ENCODE data around the gene CCSER2.
"Not testable (repeated sequence)": the region's sequence is repeated elsewhere in the genome, so short reads cannot be mapped to it uniquely, and the experiment has no call there.

Gene CCSER2

DNA sequence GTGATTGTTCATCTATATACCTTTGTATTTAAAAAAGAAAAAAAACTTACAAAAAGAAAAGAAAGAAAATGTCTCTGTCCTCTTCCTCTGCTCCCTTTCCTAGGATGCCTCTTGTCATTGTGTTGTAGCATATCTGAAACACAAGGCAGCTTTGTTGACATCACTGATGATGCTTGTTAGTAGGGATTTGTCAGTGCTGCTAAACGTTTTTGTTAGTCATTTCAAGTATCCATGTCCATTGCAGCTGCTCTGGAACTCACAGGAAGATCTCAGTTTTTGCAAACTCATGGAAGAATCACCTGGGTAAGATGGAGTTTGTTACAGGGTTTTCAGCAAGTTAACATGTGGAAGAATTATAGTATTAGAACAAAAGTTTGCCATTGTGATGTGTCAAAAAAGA is 123.6 kb downstream of the CCSER2 start:
- DNase-seq (ENCODE audit: low read depth), result no peak

DNA sequence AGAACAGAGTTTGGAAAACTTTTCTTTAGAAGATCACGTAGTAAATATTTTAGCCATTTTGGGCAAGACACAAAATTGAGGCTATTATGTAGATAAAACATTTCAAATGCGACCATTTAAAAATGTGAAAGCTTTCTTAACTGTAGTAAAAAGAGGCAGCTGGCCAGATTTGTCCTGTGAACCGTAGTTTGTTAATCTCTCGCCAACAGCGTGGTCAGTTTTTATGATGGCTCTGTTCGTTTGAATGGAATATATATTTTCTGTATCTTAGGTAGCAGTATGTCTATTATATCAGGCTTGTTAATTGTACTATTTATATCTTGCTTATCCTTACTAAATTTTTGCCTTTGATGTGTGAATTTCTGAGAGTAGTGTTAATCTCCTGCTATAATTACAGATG is 124.9 kb downstream of the CCSER2 start:
- DNase-seq (ENCODE audit: low read depth), result no peak

DNA sequence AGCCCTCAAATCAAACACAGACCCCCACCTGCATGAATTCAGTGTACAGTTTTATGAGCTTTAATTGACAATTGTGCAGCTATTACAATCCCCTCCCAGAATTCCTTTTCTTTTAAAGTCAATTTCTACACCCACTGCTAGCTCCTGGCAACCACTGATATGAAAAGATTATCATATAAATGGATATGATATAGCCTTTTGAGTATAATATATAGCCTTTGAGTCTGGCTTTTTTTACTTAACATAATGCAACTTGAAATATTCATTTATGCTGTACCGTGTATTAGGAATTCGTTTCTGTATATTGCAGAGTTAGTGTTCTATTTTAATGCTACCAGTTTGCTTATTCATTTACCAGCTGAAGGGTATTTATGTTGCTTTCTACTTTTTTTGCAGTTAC is 127.7 kb downstream of the CCSER2 start:
- DNase-seq (ENCODE audit: low read depth), result no peak

DNA sequence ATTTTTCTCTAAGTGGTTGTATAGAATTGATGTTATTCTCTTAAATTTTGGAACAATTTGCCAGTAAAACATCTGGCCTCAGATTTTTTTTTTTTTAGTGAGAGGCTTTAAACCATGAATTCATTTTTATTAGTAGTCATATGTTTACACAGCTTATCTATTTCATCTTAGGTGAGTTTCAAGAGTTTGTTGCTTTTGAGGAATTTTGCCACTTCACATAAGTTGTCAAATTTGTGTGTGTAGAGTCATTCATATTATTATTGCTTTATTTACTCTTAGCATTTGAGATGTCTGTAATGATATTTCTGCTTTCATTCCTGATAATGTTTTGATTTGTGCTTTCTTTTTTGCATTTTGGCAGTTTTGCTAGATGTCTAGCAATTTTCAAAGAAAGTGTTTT is 132.1 kb downstream of the CCSER2 start:
- no peak for DNase-seq (ENCODE audit: low read depth)

DNA sequence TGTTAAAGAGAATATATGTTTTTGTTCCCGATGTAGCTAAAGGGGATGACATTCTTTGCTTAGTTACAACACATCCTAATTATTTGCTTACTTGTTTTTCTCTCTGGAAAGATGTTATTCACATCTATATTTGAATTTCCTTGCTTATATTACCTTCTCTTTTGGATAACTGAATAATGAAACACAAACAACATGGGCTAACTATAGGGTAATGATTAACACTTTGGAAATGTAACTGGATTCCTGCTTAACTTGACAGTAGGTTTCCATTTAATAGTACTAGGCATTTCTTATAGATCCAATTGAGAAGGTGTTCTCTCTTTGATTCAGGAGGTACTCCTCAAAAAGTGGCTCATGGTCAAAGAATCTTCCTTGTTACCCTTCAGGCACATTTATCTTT is 141.1 kb downstream of the CCSER2 start:
- no peak for DNase-seq (ENCODE audit: low read depth)

DNA sequence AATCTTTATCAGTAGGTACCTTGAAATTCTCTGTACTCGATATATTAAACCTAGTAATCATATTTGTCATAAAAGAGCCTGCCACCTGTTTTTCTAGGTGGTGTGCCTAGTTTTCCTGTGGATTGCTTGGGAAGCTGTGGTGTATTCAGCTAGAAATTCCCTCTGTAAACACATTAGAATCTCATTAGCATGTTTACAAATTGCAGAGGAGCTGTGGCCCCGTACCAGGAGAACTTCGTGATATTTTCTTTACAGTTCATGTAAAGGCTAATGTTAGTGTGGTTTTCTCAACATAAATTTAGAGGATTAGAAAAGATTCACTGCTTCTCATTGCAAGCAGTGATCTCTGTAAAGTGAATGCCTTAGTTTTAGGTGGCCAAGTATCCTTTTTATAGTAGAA is 144.7 kb downstream of the CCSER2 start:
- no peak for DNase-seq (ENCODE audit: low read depth)

DNA sequence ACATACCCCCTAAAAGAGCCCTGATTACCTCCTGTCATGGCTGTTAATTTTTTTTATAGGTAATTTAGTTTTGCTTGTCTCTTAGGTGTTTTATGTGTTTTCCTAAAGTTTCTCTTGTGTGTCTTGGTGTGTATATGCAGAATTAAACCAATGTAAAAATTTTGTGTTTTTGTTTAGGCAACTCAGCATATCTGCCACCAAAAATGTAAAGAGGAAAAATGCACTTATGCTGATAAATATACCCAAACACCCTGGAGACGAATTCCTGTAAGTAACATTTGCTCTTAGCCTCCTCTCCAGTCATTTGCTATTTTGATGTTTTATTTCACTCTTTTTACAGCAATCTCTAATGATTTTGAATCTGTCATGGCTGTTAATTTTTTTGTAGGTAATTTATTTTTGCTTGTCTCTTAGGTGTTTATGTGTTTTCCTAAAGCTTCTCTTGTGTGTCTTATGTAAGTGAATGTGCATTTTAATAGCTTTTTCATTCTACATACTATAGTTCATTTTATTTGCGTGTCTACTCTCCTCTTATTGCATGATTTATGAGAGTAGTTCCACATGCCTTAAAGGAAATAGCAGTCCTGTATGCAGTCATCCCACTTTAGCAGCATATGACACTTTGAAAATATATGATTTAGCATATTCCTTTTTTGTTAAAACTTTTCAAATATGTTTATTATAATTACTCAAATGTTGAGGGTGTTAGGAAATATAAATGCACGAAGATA is 149.2 kb downstream of the CCSER2 start:
- no peak for DNase-seq (ENCODE audit: low read depth)

DNA sequence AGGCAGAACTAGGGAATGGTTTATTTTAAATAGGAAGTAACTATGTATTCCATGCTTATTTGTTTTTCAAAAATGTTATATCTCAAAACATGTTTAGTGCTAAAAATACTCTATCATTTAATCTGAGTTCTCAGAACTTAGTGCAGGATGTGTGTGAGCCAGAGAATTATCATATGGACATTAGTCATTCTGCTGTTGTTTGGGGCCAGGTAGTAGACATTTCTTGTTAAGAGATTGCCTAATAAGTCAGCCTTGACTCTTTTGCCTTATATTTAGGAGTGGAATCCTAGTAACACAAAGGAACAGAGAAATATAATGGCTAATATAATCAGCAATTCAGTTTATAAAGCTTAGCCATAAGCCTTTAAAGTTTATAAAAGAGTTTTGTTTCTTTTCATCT is 149.8 kb downstream of the CCSER2 start:
- no peak for DNase-seq (ENCODE audit: low read depth)

DNA sequence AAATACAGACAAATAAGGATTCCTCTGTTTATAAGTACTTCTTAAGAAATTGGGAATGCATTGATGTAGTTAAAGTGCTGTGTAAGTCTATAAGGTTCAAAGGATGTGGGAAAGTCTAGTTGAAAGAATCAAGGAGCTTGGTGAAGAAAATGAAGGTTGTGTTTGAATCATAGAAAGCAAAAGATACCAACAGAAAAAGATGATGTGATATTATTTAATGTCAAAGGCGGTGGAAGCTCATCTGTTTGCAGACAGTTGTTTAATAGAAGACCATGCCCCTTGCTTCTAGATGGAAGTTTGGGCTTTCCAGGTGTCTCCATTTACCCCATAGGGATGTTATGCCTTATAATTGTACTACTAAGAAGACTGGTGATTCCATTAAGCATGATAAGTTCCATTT is 150.3 kb downstream of the CCSER2 start:
- DNase-seq (ENCODE audit: low read depth), result no peak

DNA sequence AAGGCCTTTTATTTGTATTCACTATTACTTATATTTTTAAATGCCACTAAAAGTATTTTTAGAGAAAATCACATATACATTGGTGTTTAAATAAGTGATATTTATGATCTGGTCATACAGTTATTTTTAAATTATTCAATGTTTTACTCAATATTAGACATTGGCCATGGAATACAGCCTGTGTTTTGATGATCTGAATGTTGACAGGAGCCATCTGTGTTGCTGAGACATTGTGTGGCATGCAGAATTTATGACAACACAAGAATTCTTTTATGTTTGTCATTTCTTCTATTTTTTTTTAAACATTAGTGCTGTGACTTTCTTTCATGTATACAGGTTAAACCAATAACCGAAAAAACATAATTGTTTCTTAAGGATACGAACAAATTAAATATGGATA is 156.2 kb downstream of the CCSER2 start:
- no peak for DNase-seq (ENCODE audit: low read depth)

DNA sequence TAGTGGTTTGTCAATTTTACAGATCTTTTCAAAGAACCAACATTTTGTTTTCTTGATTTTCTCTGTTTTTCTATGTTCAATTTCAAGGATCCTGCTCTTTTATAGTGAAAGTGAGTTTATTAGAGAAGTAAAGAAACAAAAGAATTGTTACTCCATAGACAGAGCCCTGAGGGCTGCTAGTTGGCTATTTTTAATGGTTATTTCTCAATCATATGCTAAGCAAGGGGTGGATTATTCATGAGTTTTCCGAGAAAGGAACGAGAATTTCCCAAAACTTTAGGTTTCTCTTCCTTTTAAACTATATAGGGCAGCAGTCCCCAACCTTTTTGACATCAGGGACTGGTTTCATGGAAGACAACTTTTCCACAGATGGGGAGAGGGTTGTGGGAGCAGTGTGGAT is 165.0 kb downstream of the CCSER2 start:
- DNase-seq (ENCODE audit: low read depth), result no peak

DNA sequence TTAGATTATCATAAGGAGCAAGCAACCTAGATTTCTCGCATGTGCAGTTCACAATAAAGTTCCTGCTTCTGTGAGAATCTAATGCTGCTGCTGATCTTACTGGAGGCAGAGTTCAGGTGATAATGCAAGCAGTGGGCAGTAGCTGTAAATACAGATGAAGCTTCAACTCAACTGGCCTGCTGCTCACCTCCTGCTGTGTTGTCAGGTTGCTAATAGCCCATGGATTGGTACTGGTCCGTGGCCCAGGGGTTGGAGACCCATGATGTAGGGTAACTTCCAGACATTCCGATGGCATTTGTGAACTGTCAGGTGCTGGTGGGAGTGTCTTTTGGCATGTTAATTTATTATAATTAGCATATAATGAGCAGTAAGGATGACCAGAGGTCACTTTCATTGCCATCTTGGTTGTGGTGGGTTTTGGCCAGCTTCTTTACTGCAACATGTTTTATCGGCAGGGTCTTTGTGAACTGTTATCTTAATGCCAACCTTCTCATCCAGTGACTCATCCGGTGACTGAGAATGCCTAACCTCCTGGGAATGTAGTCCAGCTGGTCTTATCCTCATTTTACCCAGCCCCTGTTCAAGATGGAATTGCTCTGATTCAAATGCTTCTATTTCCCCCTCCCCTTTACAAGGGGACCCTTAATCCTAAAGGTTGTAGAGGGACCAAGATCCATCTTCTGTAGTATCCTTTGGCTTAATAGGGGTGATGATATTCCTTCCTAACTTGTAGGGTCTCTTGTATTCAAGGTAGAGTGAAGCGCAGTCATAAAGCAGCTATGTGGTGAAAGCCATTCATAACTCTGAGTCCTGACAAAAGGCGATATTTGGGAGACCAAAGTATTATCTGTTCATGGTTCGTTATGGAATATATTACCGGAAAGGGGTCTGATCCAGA is 165.8 kb downstream of the CCSER2 start:
- DNase-seq (ENCODE audit: low read depth), result no peak

DNA sequence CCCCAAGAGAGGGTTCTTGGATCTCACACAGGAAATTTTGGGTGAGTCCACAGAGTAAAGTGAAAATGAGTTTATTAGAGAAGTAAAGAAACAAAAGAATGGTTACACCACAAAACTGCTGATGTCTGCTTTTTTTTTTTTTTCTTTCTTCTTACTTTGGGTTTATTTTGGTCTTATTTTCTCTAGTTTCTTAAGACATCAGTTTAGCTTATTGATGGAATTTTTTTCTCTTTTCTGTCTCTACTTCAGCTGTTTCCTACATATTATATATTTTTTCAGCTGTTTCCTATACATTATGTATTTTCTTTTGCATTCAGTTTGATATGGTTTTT is 166.4 kb downstream of the CCSER2 start:
- DNase-seq (ENCODE audit: low read depth), result no peak

DNA sequence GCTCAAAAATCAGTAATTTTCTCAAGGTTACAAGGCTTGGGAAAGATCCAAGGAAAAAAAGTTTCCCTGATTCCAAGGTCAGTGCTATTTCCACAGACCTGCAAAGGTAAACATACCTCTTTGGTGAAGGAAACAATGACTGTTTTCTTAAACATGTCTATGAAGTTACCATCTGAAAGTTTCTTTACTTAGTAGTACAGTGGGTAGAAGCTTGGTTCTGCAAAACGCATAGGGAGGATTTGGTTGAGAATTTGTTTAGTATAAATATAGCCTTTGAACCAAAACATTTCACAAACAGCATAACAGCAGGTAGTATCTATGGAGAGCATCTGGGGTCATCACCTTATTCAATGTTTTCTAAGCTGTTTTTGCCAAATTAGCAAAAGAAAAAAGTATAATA is 169.6 kb downstream of the CCSER2 start:
- DNase-seq (ENCODE audit: low read depth), result no peak

DNA sequence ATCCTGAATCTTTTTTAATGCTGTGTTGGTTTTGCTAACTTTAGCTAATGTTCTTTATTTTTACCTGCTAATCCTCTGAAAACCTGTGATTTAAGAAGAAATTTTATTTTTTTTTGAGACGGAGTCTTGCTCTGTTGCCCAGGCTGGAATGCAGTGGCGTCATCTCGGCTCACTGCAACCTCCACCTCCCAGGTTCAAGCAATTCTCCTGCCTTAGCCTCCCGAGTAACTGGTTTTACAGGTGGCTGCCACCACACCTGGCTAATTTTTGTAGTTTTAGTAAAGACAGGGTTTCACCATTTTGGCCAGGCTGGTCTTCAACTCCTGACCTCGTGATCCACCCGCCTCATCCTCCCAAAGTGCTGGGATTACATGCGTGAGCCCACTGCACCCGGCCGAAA is 170.7 kb downstream of the CCSER2 start:
- DNase-seq (ENCODE audit: low read depth), result not testable (repeated sequence)

DNA sequence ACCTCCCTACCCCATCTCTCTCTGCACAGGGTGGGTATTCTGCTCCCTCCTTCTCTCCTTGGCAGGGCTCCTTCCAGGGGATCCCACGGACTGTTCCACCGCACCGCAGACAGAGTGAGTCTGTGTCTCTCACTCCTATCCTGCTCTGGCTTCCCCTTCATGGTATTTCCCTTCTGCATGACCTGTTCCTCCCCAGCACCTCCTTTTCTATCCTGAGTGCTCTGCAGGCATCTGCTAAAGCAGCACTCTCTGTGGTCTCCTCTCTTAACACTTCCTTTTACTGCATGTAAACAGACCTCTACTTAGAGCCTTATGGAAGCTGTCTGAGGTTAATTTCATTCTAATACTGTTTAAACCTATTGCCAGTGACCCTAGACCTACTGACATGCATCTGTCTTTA is 171.5 kb downstream of the CCSER2 start:
- DNase-seq (ENCODE audit: low read depth), result no peak

DNA sequence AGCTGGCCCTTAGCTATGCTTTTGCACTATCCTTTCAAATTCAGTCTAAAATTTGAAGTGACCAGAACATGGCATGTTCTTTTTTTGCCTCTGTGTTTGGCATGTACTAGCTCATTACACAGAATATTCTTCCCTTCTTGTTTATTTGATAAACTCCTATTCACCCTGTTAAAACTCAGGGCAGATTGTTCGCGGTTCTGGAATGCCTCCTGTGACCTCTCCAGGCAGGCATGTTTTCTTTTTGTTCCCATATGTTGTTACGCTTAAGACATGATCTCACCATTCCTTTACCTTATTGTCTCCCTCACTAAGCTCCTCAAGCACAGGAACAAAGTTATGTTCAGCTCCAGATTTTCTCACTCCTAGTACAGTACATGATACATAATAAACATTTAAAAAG is 181.7 kb downstream of the CCSER2 start:
- DNase-seq (ENCODE audit: low read depth), result peak; percentile 8

DNA sequence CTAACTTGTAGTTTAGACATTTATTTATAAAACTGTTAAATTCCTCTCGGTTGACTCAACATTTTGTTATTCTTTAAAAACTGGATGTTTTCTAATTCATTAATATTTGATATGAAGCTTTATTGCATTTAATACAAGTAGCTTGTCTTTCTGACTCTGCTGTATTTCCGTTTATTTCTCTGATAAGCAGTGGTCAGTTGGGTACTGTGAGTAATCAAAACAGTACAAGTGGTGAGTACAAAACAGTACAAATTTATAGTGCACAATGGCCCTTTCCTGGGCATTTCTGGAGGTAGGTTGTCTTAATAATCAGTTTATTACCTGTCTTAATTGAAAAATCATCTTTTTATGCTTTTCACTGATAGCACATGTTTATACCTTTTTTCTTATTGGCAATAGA is 182.7 kb downstream of the CCSER2 start:
- no peak for DNase-seq (ENCODE audit: low read depth)

DNA sequence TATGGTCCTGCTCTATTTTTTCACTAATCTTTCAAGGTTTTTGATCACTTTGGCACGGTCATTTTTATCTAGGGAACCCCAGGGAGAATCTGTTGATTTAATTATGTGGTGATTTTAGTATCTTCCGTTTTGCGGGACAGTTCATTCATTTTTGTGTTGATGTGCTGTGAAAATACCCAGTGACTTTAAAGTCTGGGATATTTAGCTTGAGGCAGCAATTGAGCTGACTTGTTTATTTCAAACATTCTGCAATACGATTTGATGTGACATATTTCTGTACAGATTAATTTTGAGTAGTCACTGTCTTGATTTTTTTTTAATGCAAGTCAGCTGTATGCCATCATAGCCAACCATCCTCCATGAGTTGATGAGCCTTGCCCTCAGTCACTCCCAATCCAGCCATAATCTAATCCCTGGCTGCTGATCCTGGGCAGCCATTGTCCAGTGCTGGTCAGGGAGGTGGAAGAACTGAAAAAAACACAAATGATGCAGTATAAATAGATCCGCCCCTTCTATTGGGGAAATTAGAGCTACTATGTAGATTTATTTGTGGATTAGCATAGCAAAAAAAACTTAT is 183.4 kb downstream of the CCSER2 start:
- no peak for DNase-seq (ENCODE audit: low read depth)

DNA sequence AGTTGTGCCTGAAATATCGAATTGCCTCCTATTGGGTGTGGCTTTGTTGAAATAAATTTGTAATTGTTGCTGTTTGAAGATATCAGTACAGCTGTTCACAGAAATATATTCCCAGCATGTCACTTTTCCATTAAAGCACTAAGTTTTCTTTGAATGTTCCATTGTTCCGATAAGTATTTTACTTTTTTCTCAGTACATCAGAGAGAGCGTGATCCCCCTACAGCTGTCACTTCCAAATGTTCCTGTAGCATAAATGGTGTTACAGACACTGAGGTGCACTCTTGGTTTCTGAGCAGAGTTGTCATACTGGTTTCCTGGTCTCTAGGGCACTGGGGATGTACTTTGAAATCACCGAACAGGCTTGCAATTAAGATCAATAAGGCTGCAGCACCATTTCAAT is 189.2 kb downstream of the CCSER2 start:
- DNase-seq (ENCODE audit: low read depth), result no peak

DNA sequence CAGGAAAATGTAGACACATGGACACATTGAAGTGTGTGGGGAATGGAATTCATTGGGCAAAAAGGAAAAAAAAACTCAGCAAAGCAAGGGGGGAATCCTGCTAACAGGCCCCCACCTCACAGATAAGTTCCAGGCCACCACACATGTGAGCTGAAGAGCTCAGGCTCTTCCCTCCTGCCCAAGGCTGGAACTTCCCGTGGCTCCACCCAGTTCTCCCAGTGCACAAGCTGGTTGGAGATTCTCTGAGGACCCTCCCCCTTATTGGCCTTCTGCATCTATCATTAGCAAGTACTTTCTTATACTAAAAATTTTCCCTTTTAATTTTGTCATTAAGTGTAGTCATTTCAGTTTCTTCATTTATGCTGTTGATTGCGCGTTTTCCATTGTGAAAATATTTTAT is 190.8 kb downstream of the CCSER2 start:
- no peak for DNase-seq (ENCODE audit: low read depth)

DNA sequence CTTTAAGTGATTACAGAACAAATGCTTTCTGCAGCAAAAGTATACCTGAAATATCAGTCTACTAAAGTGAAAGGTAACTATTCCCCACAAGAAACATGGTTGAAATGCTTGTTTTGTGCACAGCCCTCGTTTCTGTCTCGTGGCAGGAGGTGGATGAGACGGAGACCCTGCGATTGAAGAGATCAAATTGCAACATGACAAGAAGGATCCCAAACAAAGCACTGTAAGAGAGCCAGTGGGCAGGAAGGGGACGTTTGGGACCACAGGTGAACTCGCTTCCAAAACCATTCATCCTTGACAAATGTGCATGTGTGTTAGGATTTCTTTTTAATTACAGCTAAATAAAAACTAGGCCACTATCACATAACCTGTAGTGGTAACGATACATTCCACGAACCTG is 192.6 kb downstream of the CCSER2 start:
- DNase-seq (ENCODE audit: low read depth), result no peak

DNA sequence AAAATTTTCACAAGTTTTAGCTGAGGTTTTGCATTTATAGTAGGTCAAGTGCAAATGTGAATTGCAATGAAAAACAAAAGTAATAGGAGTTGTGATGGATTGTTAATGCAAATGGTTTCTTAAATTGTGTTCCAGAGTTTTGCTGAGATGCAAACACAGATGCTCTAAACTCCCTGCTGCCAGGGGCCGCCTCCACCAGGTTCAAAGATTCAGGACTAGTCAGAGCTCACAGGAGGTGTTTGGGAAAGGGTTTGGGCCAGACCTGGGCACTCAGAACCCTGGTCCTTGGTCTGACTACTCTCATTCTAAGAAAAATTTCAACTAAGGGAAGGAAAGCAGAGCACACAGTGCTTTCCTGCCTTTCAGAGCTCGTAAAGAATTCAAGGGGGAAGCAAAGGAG is 193.1 kb downstream of the CCSER2 start:
- no peak for DNase-seq (ENCODE audit: low read depth)

Data from GM04504 (cell line).